Upper lobe of left lung (tissue), 4 donors: Measurements from ENCODE around the gene TELO2.
A peak's percentile ranks its signal among the peaks of the same experiment; 100 is the strongest.

Source experiments
- CTCF ChIP-seq, 6 experiments: fragments of 450-650 bp in 4 of 6; fragments of 200-600 bp in 2 of 6; sonication (generic) in 2 of 6; IDR thresholded peaks; one replicate each; pipeline ENCODE4 v1.5.1; 2016 to 2019; ENCODE audit warnings: antibody characterized with exemption in 6 of 6
- POLR2A ChIP-seq, 4 donors: fragments of 450-650 bp; IDR thresholded peaks; one replicate each; pipeline ENCODE4 v1.5.1; 2016 to 2017; ENCODE audit warnings: antibody characterized with exemption in 4 of 4, mild to moderate bottlenecking in 2 of 4
- POLR2AphosphoS5 ChIP-seq, 2 donors: sonication (generic); formaldehyde crosslinking; IDR thresholded peaks; one replicate each; pipeline ENCODE4 v1.5.1; 2017; ENCODE audit warnings: antibody characterized with exemption in 2 of 2

DNA sequence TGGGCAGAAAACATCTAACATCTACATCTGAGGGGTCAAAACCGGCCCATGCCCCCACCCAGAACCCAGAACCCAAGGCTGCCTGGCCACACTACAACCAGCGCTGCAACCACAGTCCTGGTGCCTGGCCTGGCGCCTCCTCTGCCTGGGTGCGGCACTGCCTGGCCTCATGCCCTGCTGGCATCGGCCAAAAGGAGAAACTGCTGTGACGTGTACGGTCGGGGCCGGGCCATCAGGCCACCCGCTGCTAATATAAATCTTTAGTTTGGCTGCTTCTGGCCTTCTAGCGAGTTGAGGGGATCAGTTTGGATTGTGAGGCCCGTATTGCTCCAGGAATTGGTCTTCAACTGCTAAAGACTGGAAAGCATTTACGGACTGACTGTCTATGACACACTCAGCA, 63.1 kb downstream of the TELO2 start:
- TF ChIP-seq CTCF (IDR thresholded peaks at IDR 0.05), result no peak
- TF ChIP-seq POLR2A (IDR thresholded peaks at IDR 0.05), result no peak
- peak in 1 of 2 donors; percentile 27 for TF ChIP-seq POLR2AphosphoS5 (IDR thresholded peaks at IDR 0.05)
